NCI-H1092 (cell line): ENCODE results near the gene CPEB2.

ENCODE experiments used
- DNase-seq: peaks from one replicate; lab custom pipeline; 2025; lab: John Stamatoyannopoulos, UW

The CPEB2 gene

GRCh38 chr4:15010038-15010585 lies 7.8 kb downstream of the CPEB2 start:
- no peak for DNase-seq

- no peak for DNase-seq
These were observed 8.9 kb downstream of the CPEB2 start for GRCh38 chr4:15011166-15011565.

GRCh38 chr4:15012017-15012788 lies 9.9 kb downstream of the CPEB2 start:
- DNase-seq: no peak

- DNase-seq: no peak
These were observed 11.3 kb downstream of the CPEB2 start for GRCh38 chr4:15013585-15013984.

DNA sequence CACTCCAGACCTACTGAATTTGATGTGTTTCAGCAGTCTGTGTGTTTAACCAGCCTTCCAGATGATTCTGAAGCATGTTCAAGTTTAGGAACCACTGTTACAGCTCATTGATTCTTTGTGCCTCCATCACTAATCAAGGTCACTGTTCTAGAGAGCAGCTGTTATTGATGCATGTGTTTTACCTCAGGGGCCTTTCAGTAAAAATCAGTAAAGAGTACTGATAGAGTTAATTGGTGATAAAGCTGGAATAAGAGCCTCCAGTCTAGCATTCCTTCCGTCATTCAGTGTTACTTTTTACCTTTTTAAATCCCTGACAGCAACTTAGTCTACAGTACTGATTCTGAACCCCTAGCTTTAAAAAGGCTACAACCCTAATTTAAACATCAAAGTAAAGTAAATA lies 12.9 kb downstream of the CPEB2 start:
- DNase-seq: no peak

DNA sequence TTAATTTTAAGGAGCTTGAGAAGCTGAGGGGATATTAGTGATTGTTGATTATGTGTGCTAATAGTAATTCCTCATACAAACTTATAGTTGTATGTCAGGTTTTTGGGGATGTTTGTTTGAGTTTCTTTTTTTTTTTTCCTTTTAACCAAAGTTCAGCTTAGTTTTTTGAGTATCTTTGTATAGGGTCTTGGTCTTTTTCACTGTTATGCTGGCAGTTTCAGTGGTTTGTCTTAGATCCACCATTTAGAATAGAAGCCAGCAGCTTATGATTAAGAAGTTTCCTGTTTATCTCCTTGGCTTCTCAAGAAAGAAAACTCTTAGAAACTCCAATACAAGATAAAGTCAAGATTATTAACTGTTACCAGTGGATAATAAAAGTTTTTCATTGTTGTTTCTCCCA lies 16.1 kb downstream of the CPEB2 start:
- DNase-seq: no peak

GRCh38 chr4:15020502-15021286 lies 18.4 kb downstream of the CPEB2 start:
- no peak for DNase-seq

DNA sequence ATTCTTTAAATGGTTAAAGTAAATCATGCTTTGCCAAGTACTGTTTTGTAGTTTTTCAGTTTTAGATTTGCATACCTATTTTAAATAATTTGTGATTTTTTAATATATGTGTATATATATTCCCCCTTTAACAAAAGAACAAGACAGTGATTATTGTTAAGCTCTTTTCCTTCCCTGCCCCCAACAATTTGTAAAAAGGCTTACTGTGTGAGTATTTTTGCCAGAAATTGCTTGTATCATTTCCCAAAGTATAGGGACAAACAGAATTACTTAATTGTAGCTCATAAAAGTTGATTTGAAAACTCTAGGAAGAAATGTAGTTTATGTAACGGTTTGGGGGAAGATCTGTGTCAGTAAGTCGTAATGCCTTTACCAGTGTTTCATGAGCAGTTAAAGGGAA lies 19.0 kb downstream of the CPEB2 start:
- DNase-seq: no peak

DNA sequence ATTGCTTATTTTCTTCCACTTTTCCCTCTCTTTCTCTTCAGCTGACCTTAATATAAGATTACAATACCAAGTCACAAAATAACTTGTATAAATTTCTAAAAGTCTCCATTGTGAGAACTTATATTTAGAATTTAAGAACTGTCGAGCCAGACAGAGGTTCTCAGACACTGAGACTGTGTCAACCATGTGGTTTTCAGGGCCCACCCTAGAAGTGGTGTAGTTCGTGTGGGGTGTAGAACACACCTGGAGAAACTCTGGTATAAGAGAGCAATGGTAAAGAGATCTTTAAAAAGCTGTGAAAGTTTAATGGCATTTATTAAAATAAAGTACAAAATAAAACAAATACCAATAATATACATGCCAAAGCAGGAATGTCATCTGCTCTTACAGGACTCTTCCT lies 19.7 kb downstream of the CPEB2 start:
- DNase-seq: no peak

DNA sequence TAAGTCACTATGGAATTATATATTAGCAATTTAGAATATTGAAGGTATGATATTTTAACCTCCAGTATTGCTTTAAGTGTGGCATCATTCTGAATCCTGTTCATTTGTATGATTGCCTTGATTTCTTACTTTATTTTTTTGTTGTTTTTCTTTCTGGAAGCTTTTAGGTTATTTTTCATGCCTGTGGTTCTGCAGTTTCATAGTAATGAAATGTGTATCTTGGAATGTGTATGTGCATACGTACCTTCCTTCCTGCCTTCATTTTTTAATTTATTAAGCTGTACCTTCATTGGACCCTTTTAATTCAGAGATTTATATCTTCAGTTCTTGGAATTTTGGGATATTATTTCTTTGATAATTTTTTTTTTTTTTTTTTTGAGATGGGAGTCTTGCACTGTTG lies 22.1 kb downstream of the CPEB2 start:
- DNase-seq: no peak

DNA sequence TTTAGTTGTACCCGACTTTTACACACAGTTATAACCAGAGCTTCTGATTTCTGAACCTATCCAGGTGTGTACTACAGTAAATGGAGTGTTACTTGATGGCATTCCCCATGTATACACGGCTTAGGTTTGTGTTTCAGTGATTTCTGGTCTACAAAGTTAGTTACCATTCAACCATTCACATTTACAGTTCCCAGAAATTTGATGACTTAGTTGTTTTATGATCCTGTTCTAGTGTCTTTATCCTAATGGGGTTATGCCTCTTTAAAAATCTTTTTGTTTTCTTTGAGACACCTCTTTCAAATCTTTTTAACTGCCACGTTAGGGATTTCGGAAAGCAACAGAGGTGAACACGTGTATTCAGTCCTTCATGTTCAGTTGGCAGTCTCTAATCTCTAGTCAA lies 23.4 kb downstream of the CPEB2 start:
- DNase-seq: no peak

DNA sequence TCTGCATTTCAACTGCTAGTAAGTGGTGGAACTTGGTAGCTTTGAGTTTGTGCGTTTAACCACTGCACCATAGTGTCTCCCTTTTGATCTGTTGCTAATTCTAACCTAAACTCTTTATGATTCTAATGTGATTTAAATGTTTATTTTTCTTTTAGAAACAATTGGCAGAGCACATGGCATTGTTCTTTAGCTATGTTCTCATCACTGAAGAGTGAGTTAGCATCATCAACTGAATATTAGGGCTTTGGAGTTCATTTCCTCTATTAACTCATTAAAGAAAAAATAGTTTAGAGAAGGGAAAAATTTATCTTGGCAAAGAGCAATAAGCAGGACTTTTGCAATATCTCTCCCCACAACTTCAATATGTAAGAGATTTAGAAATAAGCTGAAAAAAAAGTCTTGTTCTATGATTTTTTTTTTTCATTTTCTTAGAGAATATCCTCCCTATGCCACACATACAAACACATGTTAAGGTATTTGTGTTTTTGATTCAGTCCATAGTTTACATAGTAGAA lies 25.7 kb downstream of the CPEB2 start:
- DNase-seq: no peak

DNA sequence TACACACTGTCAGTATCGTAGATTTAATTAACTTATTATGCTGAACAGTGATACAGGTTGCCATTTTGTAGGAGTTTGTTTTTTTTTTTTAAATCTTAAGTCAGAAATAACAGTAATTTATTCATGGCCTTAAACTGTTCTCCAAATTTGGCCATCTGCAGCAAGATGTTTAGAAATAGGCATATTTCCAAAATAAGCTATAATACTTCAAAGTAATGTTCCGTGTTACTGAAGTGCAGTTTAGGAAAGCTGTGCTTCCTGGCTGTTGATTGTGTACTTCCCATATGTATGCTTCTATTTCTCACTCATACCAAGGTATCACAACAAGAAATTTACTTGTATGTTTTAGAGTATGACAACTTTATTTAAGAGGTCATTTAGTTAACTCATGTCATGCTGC lies 28.9 kb downstream of the CPEB2 start:
- DNase-seq: no peak

GRCh38 chr4:15031993-15032675 lies 29.9 kb downstream of the CPEB2 start:
- DNase-seq: no peak

GRCh38 chr4:15034071-15034764 lies 31.9 kb downstream of the CPEB2 start:
- no peak for DNase-seq

DNA sequence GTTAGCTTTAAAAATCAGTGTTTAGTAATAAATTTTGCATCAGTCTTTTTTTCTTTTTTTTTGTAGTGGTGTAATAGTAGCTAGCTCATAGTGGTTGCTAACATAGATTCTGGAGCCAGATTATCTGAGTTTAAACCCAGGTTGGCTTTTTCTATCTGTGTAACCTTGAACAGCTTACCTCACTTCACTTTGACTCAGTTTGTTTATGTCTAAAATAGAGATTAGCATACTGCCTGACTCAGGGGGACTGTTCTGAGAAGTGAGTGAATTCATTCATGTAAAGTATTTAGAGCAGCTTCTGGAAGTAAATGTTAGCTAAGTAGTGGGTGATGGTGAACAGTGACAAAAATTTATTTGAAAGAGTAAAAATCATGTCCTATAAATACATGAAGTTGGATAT lies 32.9 kb downstream of the CPEB2 start:
- DNase-seq: no peak

DNA sequence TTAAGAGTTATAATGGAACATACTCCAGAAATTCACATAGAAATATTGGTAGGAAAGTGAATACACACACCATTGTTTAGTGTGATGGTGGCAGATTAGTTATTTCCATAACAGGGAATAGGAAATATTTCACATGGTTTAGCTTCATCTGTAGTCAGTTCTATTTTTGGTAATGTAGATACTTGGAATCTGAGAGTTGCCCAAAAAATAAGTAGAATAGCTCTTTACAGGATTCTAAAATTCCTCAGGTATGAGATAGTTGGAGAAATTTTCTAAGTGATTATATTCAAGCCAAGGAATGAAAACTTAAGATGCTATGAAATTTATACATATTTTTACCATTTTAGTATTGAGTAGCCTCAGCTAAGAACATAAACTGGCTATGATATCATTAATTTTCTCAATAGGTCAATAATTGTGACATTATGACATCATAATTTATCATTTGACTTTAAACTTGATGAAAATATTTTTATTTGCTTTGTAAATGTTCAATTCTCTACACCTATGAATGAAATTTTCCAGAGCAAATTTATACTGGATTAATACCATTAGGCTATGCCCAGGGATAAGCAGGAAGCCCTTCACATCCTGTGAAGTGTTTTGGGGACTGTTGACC lies 35.8 kb downstream of the CPEB2 start:
- DNase-seq: no peak

GRCh38 chr4:15040916-15041463 lies 38.7 kb downstream of the CPEB2 start:
- DNase-seq: no peak

- no peak for DNase-seq
These were observed 40.4 kb downstream of the CPEB2 start for GRCh38 chr4:15042529-15043167.

DNA sequence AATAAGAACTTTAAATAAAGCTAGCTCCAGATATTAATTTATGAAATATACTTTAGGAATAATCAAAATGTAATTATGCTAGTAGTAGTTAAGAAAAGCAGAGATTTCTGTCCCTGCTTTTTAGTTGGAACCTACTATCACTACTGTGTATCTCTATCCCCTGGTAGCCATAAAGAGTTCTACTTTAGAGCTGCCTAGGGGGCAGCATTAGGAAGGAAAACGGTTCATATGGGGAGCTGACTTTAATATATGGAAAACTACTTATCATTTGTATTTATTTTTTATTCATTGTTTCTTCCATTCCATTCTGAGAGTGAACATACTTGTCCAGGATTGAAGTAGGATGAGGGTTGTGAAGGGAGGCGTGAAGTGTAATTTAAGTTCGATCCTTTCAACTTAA lies 40.9 kb downstream of the CPEB2 start:
- DNase-seq: peak; percentile 0

DNA sequence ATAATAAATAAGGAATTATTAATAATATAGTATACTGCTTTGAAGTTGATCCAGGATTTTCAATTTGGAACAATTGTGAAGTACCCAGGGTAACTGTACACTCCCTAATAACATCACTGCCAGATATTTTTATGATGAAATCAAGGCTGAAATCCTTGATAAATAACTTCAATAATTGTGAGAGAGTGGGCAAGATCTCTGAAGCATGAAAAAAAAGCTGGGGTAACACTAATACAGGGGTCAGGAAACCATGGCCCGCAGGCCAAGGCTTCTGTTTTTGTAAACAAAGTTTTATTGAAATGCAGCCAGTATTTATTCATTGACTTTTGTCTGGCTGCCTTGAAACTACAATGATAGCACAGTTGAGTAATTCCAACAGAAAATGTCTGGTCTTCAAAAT lies 41.6 kb downstream of the CPEB2 start:
- no peak for DNase-seq
